Measurements from ENCODE around the gene UVSSA.
"Not testable (repeated sequence)": the region's sequence is repeated elsewhere in the genome, so short reads cannot be mapped to it uniquely, and the experiment has no call there.

Gene UVSSA

GRCh38 chr4:1409491-1410425 is 62.8 kb downstream of the UVSSA start:
- no peak for DNase-seq

GRCh38 chr4:1410491-1411325 is 63.7 kb downstream of the UVSSA start:
- peak; percentile 43 to 54 for DNase-seq

- DNase-seq = no peak
Observed at GRCh38 chr4:1411436-1412375, 64.7 kb downstream of the UVSSA start.

GRCh38 chr4:1412376-1413203 is 65.6 kb downstream of the UVSSA start:
- DNase-seq = no peak

- no peak for DNase-seq
Observed at GRCh38 chr4:1413204-1413663, 66.2 kb downstream of the UVSSA start.

GRCh38 chr4:1413687-1414479 is 66.9 kb downstream of the UVSSA start:
- DNase-seq = no peak

GRCh38 chr4:1414831-1415680 is 68.0 kb downstream of the UVSSA start:
- DNase-seq = no peak

- no peak for DNase-seq
Observed at GRCh38 chr4:1415681-1415981, 68.6 kb downstream of the UVSSA start.

GRCh38 chr4:1416051-1416947 is 69.3 kb downstream of the UVSSA start:
- no peak for DNase-seq

GRCh38 chr4:1416948-1417260 is 69.9 kb downstream of the UVSSA start:
- DNase-seq = no peak

- DNase-seq = no peak
Observed at GRCh38 chr4:1417522-1418390, 70.7 kb downstream of the UVSSA start.

GRCh38 chr4:1418494-1419285 is 71.7 kb downstream of the UVSSA start:
- no peak for DNase-seq

- no peak for DNase-seq
Observed at GRCh38 chr4:1419708-1420107, 72.7 kb downstream of the UVSSA start.

GRCh38 chr4:1421657-1422056 is 74.6 kb downstream of the UVSSA start:
- DNase-seq = no peak

GRCh38 chr4:1427010-1427409 is 80.0 kb downstream of the UVSSA start:
- no peak for DNase-seq

GRCh38 chr4:1443688-1444172 is 96.7 kb downstream of the UVSSA start:
- DNase-seq = not testable (repeated sequence)

All from activated CD4-positive, alpha-beta T cell treated with anti-CD3 and anti-CD28 coated beads, Interleukin-2, amount 50 U/mL, for 48 hours (primary cell).